OCI-LY7 (cell line): ENCODE results near the gene HNRNPU. TPM values are rescaled to one million over a fixed set of nuclear protein-coding genes. Genes with fewer than 3 reads are reported as not detected.

Experiments
- BruUV-seq: library from RNA; stranded (reverse); fragments of 400-500 nt; replicated peaks from 2 replicates; lab custom pipeline; 2021; lab: Mats Ljungman, UMichigan
- CTCF ChIA-PET: fragments of 300-600 bp; sonication (Branson Sonifier 250); formaldehyde crosslinking; loops from one replicate; lab custom pipeline; 2022; ENCODE audit warnings: antibody characterized with exemption; ENCODE audit not compliant: unreplicated experiment; lab: Charles Lee
- POLR2A ChIA-PET: fragments of 300-600 bp; sonication (Branson Sonifier 250); formaldehyde crosslinking; loops from one replicate; lab custom pipeline; 2022; ENCODE audit warnings: antibody characterized with exemption; lab: Charles Lee
- DNase-seq: peaks from one replicate; pipeline ENCODE4 v3.0.0-alpha.2; 2015; ENCODE audit warnings: low spot score
- H2AFZ ChIP-seq: fragments of 200-600 bp; sonication (generic), shearing (Covaris generic); 2 replicates; pipeline ENCODE4 v1.6.1; 2014; ENCODE audit warnings: mild to moderate bottlenecking, antibody characterized with exemption, low read length, moderate library complexity
- H3K27ac ChIP-seq: fragments of 200-600 bp; sonication (generic); 2 replicates; pipeline ENCODE4 v1.5.1; 2014; ENCODE audit warnings: mixed run types, low read depth, mild to moderate bottlenecking, moderate library complexity, low read length, inconsistent platforms; ENCODE audit not compliant: poor library complexity, severe bottlenecking
- H3K36me3 ChIP-seq: fragments of 200-600 bp; sonication (generic); 2 replicates; pipeline ENCODE4 v1.6.1; 2014; ENCODE audit warnings: mild to moderate bottlenecking, antibody characterized with exemption, low read length, moderate library complexity, mixed read lengths; ENCODE audit not compliant: insufficient read depth
- H3K4me1 ChIP-seq: fragments of 200-600 bp; sonication (generic); 2 replicates; pipeline ENCODE4 v1.5.1; 2014; ENCODE audit warnings: mild to moderate bottlenecking, low read length; ENCODE audit not compliant: insufficient read depth, poor library complexity, severe bottlenecking
- H3K4me2 ChIP-seq: fragments of 200-600 bp; sonication (generic); 2 replicates; pipeline ENCODE4 v1.6.1; 2014; ENCODE audit warnings: mild to moderate bottlenecking, low read length
- H3K4me3 ChIP-seq: fragments of 200-600 bp; sonication (generic); 2 replicates; pipeline ENCODE4 v1.5.1; 2014; ENCODE audit warnings: mild to moderate bottlenecking, low read depth, low read length; ENCODE audit not compliant: poor library complexity, severe bottlenecking
- H3K79me2 ChIP-seq: fragments of 200-600 bp; sonication (generic); 2 replicates; pipeline ENCODE4 v1.6.1; 2016; ENCODE audit warnings: low read depth, mild to moderate bottlenecking, low read length, moderate library complexity, mixed read lengths; ENCODE audit not compliant: insufficient read depth
- H3K9me2 ChIP-seq: fragments of 200-600 bp; sonication (generic); 2 replicates; pipeline ENCODE4 v1.6.1; 2016; ENCODE audit warnings: mild to moderate bottlenecking, low read length, mixed read lengths; ENCODE audit not compliant: insufficient read depth
- H3K9me3 ChIP-seq: fragments of 200-600 bp; sonication (generic); 2 replicates; pipeline ENCODE4 v1.6.1; 2014; ENCODE audit warnings: mild to moderate bottlenecking, mixed run types, low read length, mixed read lengths
- H4K20me1 ChIP-seq: fragments of 200-600 bp; sonication (generic); 2 replicates; pipeline ENCODE4 v1.6.1; 2014; ENCODE audit warnings: mild to moderate bottlenecking, antibody characterized with exemption, low read length, moderate library complexity, mixed read lengths; ENCODE audit not compliant: insufficient read depth
- CTCF ChIP-seq: fragments of 200-600 bp; sonication (generic); conservative IDR thresholded peaks from 2 replicates; pipeline ENCODE4 v1.5.1; 2014; ENCODE audit warnings: mild to moderate bottlenecking, antibody characterized with exemption, low read length, moderate library complexity, mixed read lengths
- EZH2phosphoT487 ChIP-seq: fragments of 200-600 bp; sonication (generic); IDR thresholded peaks from 2 replicates; pipeline ENCODE4 v1.6.1; 2018; ENCODE audit warnings: low read depth, borderline replicate concordance, mild to moderate bottlenecking, mixed run types, antibody characterized with exemption, low read length, moderate library complexity, mixed read lengths
- intact Hi-C: fragments of 100-400 bp; cut with micrococcal nuclease; formaldehyde crosslinking; loops from one replicate; pipeline ENCODE4 v1.10.0; 2022; ENCODE audit not compliant: unreplicated experiment
- total RNA-seq, 2 experiments: library from RNA; depleted of rRNA in 1 of 2; stranded (reverse); fragments of >200 nt in 1 of 2; shearing (Covaris generic) in 1 of 2; gene quantifications; 2 replicates each; pipeline ENCODE4 v1.2.3, GENCODE V29; 2014 to 2022

The HNRNPU gene
- total RNA-seq, 2 experiments from 2014 or later: 426 to 650 TPM

GRCh38 chr1:244815600-244816099, 48.7 kb downstream of the HNRNPU start:
- Histone ChIP-seq H3K36me3 (no peaks in the 10 kb centered on the region), H4K20me1 (no peaks in the 10 kb centered on the region), H3K79me2 (no peaks in the 10 kb centered on the region), H3K4me2 (peak overlapping the region; percentile 51), H3K4me1 (peaks cover 9% of the 10 kb centered on the region), H3K9me2 (no peaks in the 10 kb centered on the region), H3K4me3 (no peak overlapping the region), H3K27ac (no peak overlapping the region), H2AFZ (peak overlapping the region; percentile 66; the same call in 1 of the 2 replicates), H3K9me3 (no peaks in the 10 kb centered on the region)
- POLR2A ChIA-PET: interaction anchor here (0.7 to 1.0 kb wide), 5 partner anchors 13 to 242 kb away, joined by 3 to 5 read pairs (median 3); no protein-coding TSS in a partner anchor
- intact Hi-C loops: no loop called here
- BruUV-seq: no TSS peak
- no peak for DNase-seq
- TF ChIP-seq CTCF (no peak), EZH2phosphoT487 (no peak)
- CTCF ChIA-PET: no interaction called here

- no TSS peak for BruUV-seq
- H3K4me2 ChIP-seq: no peak overlapping the region
- H3K79me2 ChIP-seq: no peaks in the 10 kb centered on the region
- ChIA-PET POLR2A (interaction anchor here (0.7 kb wide), 1 partner anchor 1753 kb away, joined by 3 read pairs; the partner anchor contains the start of gene CNST), CTCF (no interaction called here)
- TF ChIP-seq CTCF: no peak
- no peak for TF ChIP-seq EZH2phosphoT487
- H3K9me2 ChIP-seq: no peaks in the 10 kb centered on the region
- no peak overlapping the region for H2AFZ ChIP-seq
- no peak for DNase-seq
- no peaks in the 10 kb centered on the region for H3K36me3 ChIP-seq
- peaks cover 9% of the 10 kb centered on the region for H3K4me1 ChIP-seq
- intact Hi-C loops: no loop called here
- H4K20me1 ChIP-seq: no peaks in the 10 kb centered on the region
- no peak overlapping the region for H3K4me3 ChIP-seq
- H3K27ac ChIP-seq: no peak overlapping the region
- no peaks in the 10 kb centered on the region for H3K9me3 ChIP-seq
These were observed 51.0 kb downstream of the HNRNPU start for GRCh38 chr1:244813327-244813726.

- intact Hi-C loops: no loop called here
- H3K4me2 ChIP-seq: no peak overlapping the region
- CTCF ChIA-PET: no interaction called here
- H3K79me2 ChIP-seq: no peaks in the 10 kb centered on the region
- no peaks in the 10 kb centered on the region for H3K9me3 ChIP-seq
- TF ChIP-seq EZH2phosphoT487: no peak
- TF ChIP-seq CTCF: no peak
- H4K20me1 ChIP-seq: no peaks in the 10 kb centered on the region
- no peaks in the 10 kb centered on the region for H3K36me3 ChIP-seq
- DNase-seq: no peak
- no TSS peak for BruUV-seq
- no peak overlapping the region for H2AFZ ChIP-seq
- no peaks in the 10 kb centered on the region for H3K9me2 ChIP-seq
- H3K27ac ChIP-seq: no peak overlapping the region
- H3K4me3 ChIP-seq: no peak overlapping the region
- POLR2A ChIA-PET: no interaction called here
- H3K4me1 ChIP-seq: no peaks in the 10 kb centered on the region
These were observed 54.1 kb downstream of the HNRNPU start for GRCh38 chr1:244810221-244810620.
